Liver (tissue), 9 donors: ENCODE results near the gene ANKRD44. TPM values are rescaled to one million over a fixed set of nuclear protein-coding genes. Genes with fewer than 3 reads are reported as not detected.

ENCODE experiments used
- DNase-seq: peaks from one replicate; pipeline ENCODE4 v3.0.0-alpha.2; 2017; ENCODE audit warnings: low spot score
- H3K27ac ChIP-seq, 2 donors: one replicate each; pipeline ENCODE4 v1.7.0; 2013; ENCODE audit warnings: inconsistent platforms in 2 of 2, low read length in 2 of 2, control low read depth in 1 of 2, low read depth in 1 of 2, mild to moderate bottlenecking in 1 of 2
- H3K27me3 ChIP-seq, 4 donors: one replicate each; pipeline versions ENCODE4 v1.6.1 to v1.7.0; 2013; ENCODE audit warnings: low read length in 3 of 4, inconsistent platforms in 1 of 4, mild to moderate bottlenecking in 1 of 4, moderate library complexity in 1 of 4; ENCODE audit not compliant: control insufficient read depth in 4 of 4, insufficient read depth in 4 of 4
- H3K36me3 ChIP-seq, 4 donors: one replicate each; pipeline versions ENCODE4 v1.6.1 to v1.7.0; 2013; ENCODE audit warnings: low read length in 3 of 4, mild to moderate bottlenecking in 3 of 4, low read depth in 1 of 4, moderate library complexity in 1 of 4; ENCODE audit not compliant: control insufficient read depth in 4 of 4, insufficient read depth in 3 of 4
- H3K4me1 ChIP-seq, 4 donors: one replicate each; pipeline versions ENCODE4 v1.6.1 to v1.7.0; 2013; ENCODE audit warnings: low read length in 3 of 4, mild to moderate bottlenecking in 3 of 4, moderate library complexity in 1 of 4; ENCODE audit not compliant: control insufficient read depth in 4 of 4, insufficient read depth in 4 of 4
- H3K4me3 ChIP-seq, 3 donors: one replicate each; pipeline versions ENCODE4 v1.6.1 to v1.7.0; 2013; ENCODE audit warnings: low read length in 3 of 3, control low read depth in 1 of 3, low read depth in 1 of 3, mild to moderate bottlenecking in 1 of 3
- H3K9ac ChIP-seq, 2 donors: one replicate each; pipeline ENCODE4 v1.7.0; 2013; ENCODE audit warnings: low read length in 2 of 2, mild to moderate bottlenecking in 2 of 2, moderate library complexity in 2 of 2, control low read depth in 1 of 2, low read depth in 1 of 2
- H3K9me3 ChIP-seq, 4 donors: one replicate each; pipeline versions ENCODE4 v1.6.1 to v1.7.0; 2013; ENCODE audit warnings: low read length in 3 of 4; ENCODE audit not compliant: control insufficient read depth in 4 of 4
- CTCF ChIP-seq: fragments of 150-350 bp; IDR thresholded peaks from 2 replicates; pipeline ENCODE4 v1.5.1; 2017; ENCODE audit warnings: improper control_type of control experiment, low read depth, low read length; ENCODE audit not compliant: missing input control
- EGR1 ChIP-seq, 2 donors: IDR thresholded peaks; 2 replicates each; pipeline ENCODE4 v1.6.1; 2016 to 2018; ENCODE audit warnings: antibody characterized with exemption in 2 of 2, low read depth in 2 of 2
- FOXA1 ChIP-seq: IDR thresholded peaks from 2 replicates; pipeline ENCODE4 v1.6.1; 2016; ENCODE audit warnings: antibody characterized with exemption
- FOXA2 ChIP-seq: IDR thresholded peaks from 2 replicates; pipeline ENCODE4 v1.6.1; 2016; ENCODE audit warnings: antibody characterized with exemption
- GABPA ChIP-seq, 2 donors: IDR thresholded peaks in 1 of 2; conservative IDR thresholded peaks in 1 of 2; 2 replicates each; pipeline ENCODE4 v1.6.1; 2016; ENCODE audit warnings: antibody characterized with exemption in 2 of 2, mild to moderate bottlenecking in 1 of 2, moderate library complexity in 1 of 2
- HNF4A ChIP-seq, 2 donors: conservative IDR thresholded peaks; 2 replicates each; pipeline ENCODE4 v1.6.1; 2016; ENCODE audit warnings: antibody characterized with exemption in 2 of 2, mild to moderate bottlenecking in 2 of 2
- JUND ChIP-seq, 2 donors: IDR thresholded peaks; 2 replicates each; pipeline ENCODE4 v1.6.1; 2016; ENCODE audit warnings: antibody characterized with exemption in 2 of 2
- MAX ChIP-seq: IDR thresholded peaks from 2 replicates; pipeline ENCODE4 v1.6.1; 2016; ENCODE audit warnings: antibody characterized with exemption
- NR2F2 ChIP-seq: IDR thresholded peaks from 2 replicates; pipeline ENCODE4 v1.6.1; 2016; ENCODE audit warnings: antibody characterized with exemption
- RAD21 ChIP-seq, 2 donors: IDR thresholded peaks; 2 replicates each; pipeline ENCODE4 v1.6.1; 2016; ENCODE audit warnings: antibody characterized with exemption in 2 of 2, mild to moderate bottlenecking in 2 of 2
- RXRA ChIP-seq, 2 donors: IDR thresholded peaks; 2 replicates each; pipeline ENCODE4 v1.6.1; 2017 to 2018; ENCODE audit warnings: antibody characterized with exemption in 2 of 2, mild to moderate bottlenecking in 1 of 2
- SP1 ChIP-seq: IDR thresholded peaks from 2 replicates; pipeline ENCODE4 v1.6.1; 2018; ENCODE audit warnings: antibody characterized with exemption, mild to moderate bottlenecking
- TAF1 ChIP-seq: conservative IDR thresholded peaks from 2 replicates; pipeline ENCODE4 v1.6.1; 2016; ENCODE audit warnings: antibody characterized with exemption, mild to moderate bottlenecking
- YY1 ChIP-seq: IDR thresholded peaks from 2 replicates; pipeline ENCODE4 v1.6.1; 2016; ENCODE audit warnings: antibody characterized with exemption, mild to moderate bottlenecking
- WGBS: extraction: QIAGEN DNeasy Blood & Tissue Kit; methylation state at CpG from one replicate; pipeline ENCODE4 v1.1.7; 2013; 5-methylcytosine and 5-hydroxymethylcytosine counted together
- polyA plus RNA-seq, 2 donors: library from polyadenylated mRNA; stranded (reverse) in 1 of 2; unstranded in 1 of 2; fragments of 200-250 nt in 1 of 2; fragments of >200 nt in 1 of 2; fragmentation: Nextera tagmentation in 1 of 2; extraction: Ambion mirVana in 1 of 2; gene quantifications; one replicate each; pipeline versions ENCODE4 v1.2.1 to v1.2.3, GENCODE V29; 2013 to 2015
- total RNA-seq, 2 donors: library from RNA; depleted of rRNA; stranded (reverse); fragments of >200 nt; gene quantifications; one replicate each; pipeline ENCODE4 v1.2.3, GENCODE V29; 2014
- TF ChIP-seq, protein P1 (sequence below): IDR thresholded peaks from 2 replicates; pipeline ENCODE4 v1.6.1; 2016; ENCODE audit warnings: antibody characterized with exemption
- TF ChIP-seq, protein P2 (sequence below): IDR thresholded peaks from 2 replicates; pipeline ENCODE4 v1.6.1; 2016; ENCODE audit warnings: antibody characterized with exemption, mild to moderate bottlenecking
- donor health status: healthy.
- donor health status: healthy.
- donor health status: healthy.
- donor health status: healthy.
- donor health status: healthy.

ANKRD44 gene
- total and polyA plus RNA-seq, 4 donors = 3.8 to 18.2 (median 6.8) TPM

- Histone ChIP-seq H3K27ac (no peak overlapping the region), H3K9me3 (no peaks in the 10 kb centered on the region), H3K4me1 (no peaks in the 10 kb centered on the region), H3K27me3 (no peaks in the 10 kb centered on the region), H3K4me3 (no peak overlapping the region), H3K36me3 (no peaks in the 10 kb centered on the region), H3K9ac (no peak overlapping the region)
- 73% methylated on average over 5 of the region's 5 CpGs for WGBS
- TF ChIP-seq FOXA2 = no peak
- no peak for TF ChIP-seq TAF1
- TF ChIP-seq, protein P1, sequence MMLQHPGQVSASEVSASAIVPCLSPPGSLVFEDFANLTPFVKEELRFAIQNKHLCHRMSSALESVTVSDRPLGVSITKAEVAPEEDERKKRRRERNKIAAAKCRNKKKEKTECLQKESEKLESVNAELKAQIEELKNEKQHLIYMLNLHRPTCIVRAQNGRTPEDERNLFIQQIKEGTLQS = no peak
- no peak for TF ChIP-seq SP1
- TF ChIP-seq FOXA1 = no peak
- TF ChIP-seq RAD21 (IDR thresholded peaks at IDR 0.05) = no peak
- TF ChIP-seq JUND (IDR thresholded peaks at IDR 0.05) = no peak
- no peak for TF ChIP-seq YY1
- TF ChIP-seq NR2F2 = no peak
- no peak for TF ChIP-seq GABPA (IDR thresholded peaks at IDR 0.05 in 1 of 2, conservative IDR thresholded peaks at IDR 0.05 in 1 of 2)
- no peak for DNase-seq
These were observed 361.5 kb downstream of the ANKRD44 start for GRCh38 chr2:196949116-196949515.

GRCh38 chr2:196944570-196944969 is 366.0 kb downstream of the ANKRD44 start:
- DNase-seq = no peak
- Histone ChIP-seq H3K27me3 (no peaks in the 10 kb centered on the region), H3K36me3 (no peaks in the 10 kb centered on the region), H3K9ac (no peak overlapping the region), H3K4me3 (no peak overlapping the region), H3K27ac (no peak overlapping the region), H3K9me3 (no peaks in the 10 kb centered on the region), H3K4me1 (no peaks in the 10 kb centered on the region)
- TF ChIP-seq RXRA (IDR thresholded peaks at IDR 0.05) = no peak
- no peak for TF ChIP-seq NR2F2
- TF ChIP-seq MAX = no peak
- WGBS = 73% methylated on average over 4 of the region's 4 CpGs

DNA sequence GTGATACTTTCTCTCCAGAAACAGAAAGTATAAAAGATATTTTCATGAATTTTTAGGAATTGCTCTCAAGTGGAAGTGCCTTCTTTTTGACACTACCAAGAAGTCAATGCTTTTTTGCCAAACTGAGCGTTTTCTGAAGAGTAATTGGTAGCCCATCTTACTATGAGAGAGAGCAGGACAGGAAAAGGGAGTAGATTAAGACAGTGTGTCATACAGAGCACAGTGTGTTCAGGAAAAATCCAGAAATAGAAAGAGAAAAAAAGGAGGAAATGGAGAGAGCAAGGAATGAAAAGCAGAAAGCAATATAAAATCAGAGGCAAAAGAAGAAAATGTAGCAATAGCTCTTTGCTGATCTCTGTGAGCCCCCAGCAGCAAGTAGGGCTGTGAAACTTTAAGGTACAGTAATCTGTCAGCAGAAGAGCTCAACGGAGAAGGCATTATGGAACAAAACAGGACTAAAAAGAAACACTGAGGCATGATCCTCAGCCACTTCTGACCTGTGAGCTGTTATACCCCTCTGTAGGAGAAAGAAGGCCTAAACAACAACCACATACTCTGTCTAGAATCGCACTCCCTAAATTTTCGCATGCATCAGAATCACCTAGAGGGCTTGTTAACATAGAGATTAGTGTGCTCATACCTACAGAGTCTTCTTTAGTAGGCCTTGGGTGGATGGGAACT is 369.0 kb downstream of the ANKRD44 start:
- Histone ChIP-seq H3K4me1 (no peaks in the 10 kb centered on the region), H3K27ac (no peak overlapping the region), H3K9ac (no peak overlapping the region), H3K4me3 (no peak overlapping the region), H3K9me3 (no peaks in the 10 kb centered on the region), H3K36me3 (no peaks in the 10 kb centered on the region), H3K27me3 (no peaks in the 10 kb centered on the region)
- DNase-seq = no peak
- WGBS = 82% methylated on average over 4 of the region's 4 CpGs
- TF ChIP-seq NR2F2 (no peak), FOXA2 (no peak), RXRA (IDR thresholded peaks at IDR 0.05) (no peak), EGR1 (IDR thresholded peaks at IDR 0.05; ENCODE audit: low read depth in 2 of 2) (no peak), HNF4A (conservative IDR thresholded peaks at IDR 0.05) (no peak), YY1 (no peak), TAF1 (no peak), MAX (no peak), SP1 (no peak), RAD21 (IDR thresholded peaks at IDR 0.05) (no peak), GABPA (IDR thresholded peaks at IDR 0.05 in 1 of 2, conservative IDR thresholded peaks at IDR 0.05 in 1 of 2) (no peak), CTCF (no peak)
- TF ChIP-seq, protein P2, sequence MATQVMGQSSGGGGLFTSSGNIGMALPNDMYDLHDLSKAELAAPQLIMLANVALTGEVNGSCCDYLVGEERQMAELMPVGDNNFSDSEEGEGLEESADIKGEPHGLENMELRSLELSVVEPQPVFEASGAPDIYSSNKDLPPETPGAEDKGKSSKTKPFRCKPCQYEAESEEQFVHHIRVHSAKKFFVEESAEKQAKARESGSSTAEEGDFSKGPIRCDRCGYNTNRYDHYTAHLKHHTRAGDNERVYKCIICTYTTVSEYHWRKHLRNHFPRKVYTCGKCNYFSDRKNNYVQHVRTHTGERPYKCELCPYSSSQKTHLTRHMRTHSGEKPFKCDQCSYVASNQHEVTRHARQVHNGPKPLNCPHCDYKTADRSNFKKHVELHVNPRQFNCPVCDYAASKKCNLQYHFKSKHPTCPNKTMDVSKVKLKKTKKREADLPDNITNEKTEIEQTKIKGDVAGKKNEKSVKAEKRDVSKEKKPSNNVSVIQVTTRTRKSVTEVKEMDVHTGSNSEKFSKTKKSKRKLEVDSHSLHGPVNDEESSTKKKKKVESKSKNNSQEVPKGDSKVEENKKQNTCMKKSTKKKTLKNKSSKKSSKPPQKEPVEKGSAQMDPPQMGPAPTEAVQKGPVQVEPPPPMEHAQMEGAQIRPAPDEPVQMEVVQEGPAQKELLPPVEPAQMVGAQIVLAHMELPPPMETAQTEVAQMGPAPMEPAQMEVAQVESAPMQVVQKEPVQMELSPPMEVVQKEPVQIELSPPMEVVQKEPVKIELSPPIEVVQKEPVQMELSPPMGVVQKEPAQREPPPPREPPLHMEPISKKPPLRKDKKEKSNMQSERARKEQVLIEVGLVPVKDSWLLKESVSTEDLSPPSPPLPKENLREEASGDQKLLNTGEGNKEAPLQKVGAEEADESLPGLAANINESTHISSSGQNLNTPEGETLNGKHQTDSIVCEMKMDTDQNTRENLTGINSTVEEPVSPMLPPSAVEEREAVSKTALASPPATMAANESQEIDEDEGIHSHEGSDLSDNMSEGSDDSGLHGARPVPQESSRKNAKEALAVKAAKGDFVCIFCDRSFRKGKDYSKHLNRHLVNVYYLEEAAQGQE = no peak
- TF ChIP-seq, protein P1 = no peak
